LNCaP clone FGC (cell line): ENCODE measurements around the gene CSN2.

Source experiments
- DNase-seq: peaks from one replicate; pipeline ENCODE4 v3.0.0-alpha.2; 2011; ENCODE audit warnings: low read depth
- H3K4me3 ChIP-seq: 2 replicates; pipeline ENCODE4 v1.5.1; 2011; ENCODE audit warnings: mild to moderate bottlenecking, low read depth, low read length, control low read depth
- CTCF ChIP-seq: IDR thresholded peaks from 2 replicates; pipeline ENCODE4 v1.5.1; 2012; ENCODE audit warnings: mild to moderate bottlenecking; ENCODE audit not compliant: control insufficient read depth, insufficient read depth; ENCODE audit errors: extremely low read depth

Gene CSN2

DNA sequence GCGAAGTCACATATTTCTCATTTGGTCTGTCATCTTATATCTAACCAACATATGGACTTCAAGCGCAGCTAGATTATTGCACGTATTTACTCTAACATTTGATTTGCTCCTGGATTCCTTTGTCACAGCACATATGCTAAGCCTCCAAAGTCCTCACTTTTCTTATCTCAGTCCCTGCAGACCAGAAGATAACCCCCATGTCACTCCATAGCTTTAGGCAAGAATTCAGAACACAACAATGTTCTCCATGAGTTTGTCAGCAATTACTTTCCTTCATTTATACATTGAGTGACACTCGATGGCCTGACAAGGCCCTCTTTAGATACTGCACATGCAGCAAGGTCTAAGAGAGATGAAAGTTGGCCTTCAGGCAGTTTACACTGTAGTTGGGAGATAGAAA lies 25.5 kb upstream of the CSN2 start:
- no peak for TF ChIP-seq CTCF
- DNase-seq: no peak
- H3K4me3 ChIP-seq: no peak overlapping the region

- TF ChIP-seq CTCF: no peak
- DNase-seq: no peak
- no peak overlapping the region for H3K4me3 ChIP-seq
These were observed 21.1 kb upstream of the CSN2 start for GRCh38 chr4:69986663-69987062.

- DNase-seq: peak; percentile 96
- H3K4me3 ChIP-seq: no peak overlapping the region
- TF ChIP-seq CTCF: no peak
These were observed 18.5 kb upstream of the CSN2 start for GRCh38 chr4:69984030-69984443.

DNA sequence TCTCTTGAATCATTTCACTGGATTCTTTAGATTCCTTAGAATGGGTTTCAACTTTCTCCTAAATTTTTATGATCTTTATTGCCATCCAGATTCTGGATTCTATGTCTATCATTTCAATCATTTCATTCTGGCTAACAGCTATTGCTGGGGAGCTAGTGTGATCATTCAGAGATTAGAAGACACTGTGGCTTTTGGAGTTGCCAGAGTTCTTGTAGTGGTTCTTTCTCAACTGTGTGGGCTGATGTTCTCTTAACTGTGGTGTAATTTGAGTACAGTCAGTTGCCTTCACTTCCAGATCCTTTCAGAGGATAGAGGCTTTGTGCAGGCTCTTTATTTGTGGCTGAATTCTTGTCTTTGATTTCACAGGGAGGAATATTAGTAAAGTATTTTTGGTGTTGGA lies 12.1 kb upstream of the CSN2 start:
- H3K4me3 ChIP-seq: no peak overlapping the region
- no peak for TF ChIP-seq CTCF
- no peak for DNase-seq

GRCh38 chr4:69974631-69975030 lies 9.1 kb upstream of the CSN2 start:
- no peak for DNase-seq
- TF ChIP-seq CTCF: no peak
- H3K4me3 ChIP-seq: no peak overlapping the region

GRCh38 chr4:69970071-69970470 lies 4.5 kb upstream of the CSN2 start:
- TF ChIP-seq CTCF: no peak
- no peak for DNase-seq

DNA sequence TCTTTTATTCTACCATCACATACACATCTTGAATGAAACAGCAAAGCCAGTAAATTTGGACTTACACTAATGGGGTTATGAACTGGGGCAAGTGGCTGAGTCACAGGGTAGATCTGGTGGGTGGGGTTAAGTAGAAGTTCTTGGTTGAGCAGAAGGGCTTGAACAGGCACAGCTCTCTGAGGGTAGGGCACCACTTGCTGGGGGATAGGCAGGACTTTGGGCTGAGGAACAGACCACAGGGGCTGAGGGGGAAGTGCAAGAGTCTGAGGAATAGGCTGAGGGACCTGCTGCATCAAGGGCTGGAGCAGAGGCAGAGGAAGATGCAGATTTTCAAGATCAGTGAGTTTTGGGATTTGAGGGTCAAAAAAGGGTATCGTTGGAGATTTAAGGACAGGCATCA lies 8.3 kb downstream of the CSN2 start:
- no peak for DNase-seq

More at GRCh38 chr4:69970071-69970470, 4.5 kb upstream of the CSN2 start:
- no peak overlapping the region for H3K4me3 ChIP-seq

More for the DNA sequence above, 8.3 kb downstream of the CSN2 start:
- H3K4me3 ChIP-seq: no peak overlapping the region
- no peak for TF ChIP-seq CTCF
